Aorta (tissue), 5 donors: ENCODE results near the gene AHR. TPM values are rescaled to one million over a fixed set of nuclear protein-coding genes. Genes with fewer than 3 reads are reported as not detected.

Experiments
- ATAC-seq: fragments of 200-7000 bp; cut with Tn5 transposase; one replicate; pipeline ENCODE4 v1.9.1; 2022; ENCODE audit warnings: moderate library complexity; ENCODE audit not compliant: low FRiP score
- DNase-seq, 2 donors: peaks; one replicate each; pipeline ENCODE4 v3.0.0-alpha.2; 2020
- H3K27ac ChIP-seq, 2 donors: one replicate each; pipeline ENCODE4 v1.5.1; 2013; ENCODE audit warnings: low read length in 2 of 2, mild to moderate bottlenecking in 2 of 2, moderate library complexity in 2 of 2, control low read depth in 1 of 2, inconsistent platforms in 1 of 2, low read depth in 1 of 2
- H3K27me3 ChIP-seq, 2 donors: one replicate each; pipeline ENCODE4 v1.6.1; 2013; ENCODE audit warnings: control low read depth in 1 of 2, low read length in 1 of 2, mild to moderate bottlenecking in 1 of 2, moderate library complexity in 1 of 2; ENCODE audit not compliant: insufficient read depth in 2 of 2, control insufficient read depth in 1 of 2
- H3K36me3 ChIP-seq, 2 donors: one replicate each; pipeline ENCODE4 v1.6.1; 2013; ENCODE audit warnings: control low read depth in 1 of 2, low read length in 1 of 2, mild to moderate bottlenecking in 1 of 2; ENCODE audit not compliant: insufficient read depth in 2 of 2, control insufficient read depth in 1 of 2
- H3K4me1 ChIP-seq, 2 donors: one replicate each; pipeline ENCODE4 v1.6.1; 2013; ENCODE audit warnings: low read length in 2 of 2, control low read depth in 1 of 2, mild to moderate bottlenecking in 1 of 2, moderate library complexity in 1 of 2; ENCODE audit not compliant: insufficient read depth in 2 of 2, control insufficient read depth in 1 of 2
- H3K4me3 ChIP-seq, 2 donors: one replicate each; pipeline ENCODE4 v1.5.1; 2013; ENCODE audit warnings: low read length in 2 of 2, control low read depth in 1 of 2, mild to moderate bottlenecking in 1 of 2
- H3K9me3 ChIP-seq: one replicate; pipeline ENCODE4 v1.6.1; 2013; ENCODE audit warnings: mild to moderate bottlenecking, low read length; ENCODE audit not compliant: control insufficient read depth
- WGBS, 2 donors: extraction: QIAGEN DNeasy Blood & Tissue Kit; methylation state at CpG; one replicate each; pipeline ENCODE4 v1.1.7; 2013; 5-methylcytosine and 5-hydroxymethylcytosine counted together
- intact Hi-C, 2 donors: fragments of 100-400 bp; cut with DNase I; formaldehyde crosslinking; loops; one replicate each; pipeline versions ENCODE4 v1.14.2 to v1.15.0; 2022
- polyA plus RNA-seq, 2 donors: library from polyadenylated mRNA; stranded (reverse); fragments of 200-250 nt; gene quantifications; one replicate each; pipeline ENCODE4 v1.2.3, GENCODE V29; 2013
- total RNA-seq, 2 donors: library from RNA; stranded (reverse); fragmentation: NEBNext Ultra II Directional; extraction: Animal tissue kit (Norgen Biotek cat#: 25700); gene quantifications; one replicate each; pipeline ENCODE4 v1.2.1, GENCODE V29; 2021
- donor health status: healthy with polysubstance abuse.
- donor health status: Bipolar disorder and iron deficiency.
- donor health status: DM: no; HTN: no; CAD: no.
- donor health status: DM: no; HTN: no; CAD: no.
- donor health status: DM: yes; HTN: yes; CAD: no.

AHR gene
- total and polyA plus RNA-seq, 4 donors: 16.9 to 117 (median 51.0) TPM

DNA sequence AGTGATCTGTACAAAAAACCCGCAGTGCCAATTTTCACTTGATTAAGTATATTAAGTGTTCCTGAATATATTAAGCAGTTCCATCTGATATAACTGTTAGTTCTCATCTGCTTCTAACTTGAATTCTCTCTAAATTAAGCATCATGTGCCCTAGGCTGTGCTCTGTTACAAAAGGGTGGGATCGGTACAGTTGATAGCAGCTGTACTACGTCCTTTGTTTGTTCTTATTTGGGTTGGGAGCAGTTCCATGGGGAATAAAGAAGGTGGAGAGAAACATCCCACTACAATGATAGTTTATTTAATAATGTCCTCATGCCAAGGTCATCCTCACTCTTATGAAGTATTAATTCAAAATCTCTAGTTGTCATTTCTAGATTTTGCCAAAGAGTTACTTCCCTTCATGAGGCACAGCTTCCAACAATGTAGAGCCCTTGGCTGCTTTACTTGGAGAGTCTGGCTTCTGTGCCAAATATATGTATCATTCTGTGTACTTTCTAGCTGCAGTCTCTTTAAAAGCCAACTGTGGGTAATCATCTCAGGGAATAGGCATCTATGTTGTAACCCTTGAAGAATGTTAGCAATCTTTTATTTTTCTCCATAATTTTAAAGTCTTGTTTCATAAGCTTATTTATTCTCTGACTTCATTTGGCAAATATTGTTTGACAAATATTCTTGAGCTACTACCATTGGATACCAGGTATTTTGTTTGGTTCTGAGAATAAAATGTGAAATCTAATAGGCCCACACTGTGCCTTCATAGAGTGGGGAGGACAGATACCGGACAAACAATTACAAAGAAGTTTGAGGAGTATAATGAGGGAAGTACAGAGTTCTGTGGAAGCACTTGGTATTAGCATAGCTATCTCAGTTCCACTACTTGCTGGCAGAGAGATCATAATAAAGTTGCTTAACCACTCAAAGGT lies 22.4 kb upstream of the AHR start:
- WGBS, 2 donors: 26 to 29% methylated on average over 4 of the region's 4 CpGs
- H3K4me1 ChIP-seq: peaks cover 1 to 2% of the 10 kb centered on the region in 2 donors
- no peak overlapping the region for H3K4me3 ChIP-seq
- peak overlapping the region; percentile 82 for H3K27ac ChIP-seq
- DNase-seq (no peak), ATAC-seq (peak; percentile 88)
- H3K27me3 ChIP-seq: no peaks in the 10 kb centered on the region
- no peaks in the 10 kb centered on the region for H3K36me3 ChIP-seq
- intact Hi-C loops: loop anchor here (5.0 to 10.0 kb wide), 2 partner anchors 44 to 181 kb away; no protein-coding TSS in a partner anchor
- H3K9me3 ChIP-seq: no peaks in the 10 kb centered on the region

DNA sequence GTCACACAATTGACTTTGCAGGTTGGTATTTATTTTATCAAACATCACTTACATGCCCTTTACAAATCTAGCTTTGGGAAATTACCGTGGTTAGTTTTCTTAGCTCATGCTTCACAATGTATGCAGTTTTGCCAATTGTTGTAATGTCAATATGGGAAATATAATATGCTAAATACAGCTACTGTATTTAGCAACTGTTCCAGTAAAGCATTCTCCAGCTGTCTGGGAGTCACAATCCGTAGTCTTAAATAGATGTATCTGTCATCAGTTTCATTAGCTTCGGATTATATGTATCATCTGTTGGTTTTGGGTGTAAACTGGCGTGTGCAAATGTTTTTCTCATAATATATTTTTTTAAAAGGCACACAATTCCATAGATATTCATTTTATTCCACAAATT lies 19.4 kb upstream of the AHR start:
- no peak overlapping the region for H3K4me3 ChIP-seq
- intact Hi-C loops: loop anchor here (5.0 to 10.0 kb wide), 2 partner anchors 47 to 184 kb away; no protein-coding TSS in a partner anchor
- WGBS, 2 donors: 81 to 94% methylated on average over 4 of the region's 4 CpGs
- DNase-seq (no peak), ATAC-seq (no peak)
- H3K9me3 ChIP-seq: no peaks in the 10 kb centered on the region
- H3K27me3 ChIP-seq: no peaks in the 10 kb centered on the region
- H3K4me1 ChIP-seq: peaks cover 1 to 2% of the 10 kb centered on the region in 2 donors
- no peaks in the 10 kb centered on the region for H3K36me3 ChIP-seq
- H3K27ac ChIP-seq: no peak overlapping the region

DNA sequence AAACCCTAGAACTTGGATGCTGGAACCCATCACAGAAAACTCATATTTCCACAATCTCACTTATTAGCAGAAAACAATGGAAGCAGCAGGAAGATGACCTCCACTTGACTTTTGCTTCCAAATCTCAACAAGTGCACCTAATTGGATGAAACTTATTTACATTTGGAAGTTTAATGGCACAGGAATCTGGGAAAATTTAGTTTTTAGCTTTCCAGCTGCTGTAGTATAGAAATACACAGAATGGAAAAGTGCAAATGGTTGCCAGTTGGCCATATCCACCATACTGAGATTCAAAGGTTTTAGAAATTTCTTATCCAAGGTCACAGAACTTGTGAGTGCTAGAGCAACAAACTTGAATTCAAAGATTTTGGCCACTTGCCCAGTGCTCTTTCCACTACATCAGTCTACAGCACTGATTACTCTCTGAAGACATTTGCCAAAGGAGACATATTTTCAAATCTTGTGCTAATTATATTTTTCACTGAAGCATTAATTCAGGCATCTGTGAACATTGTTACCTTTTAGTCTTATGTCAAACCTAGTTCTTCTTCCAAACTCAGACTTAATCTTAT lies 9.3 kb upstream of the AHR start:
- Histone ChIP-seq H3K27ac (no peak overlapping the region), H3K36me3 (no peaks in the 10 kb centered on the region), H3K4me3 (no peak overlapping the region), H3K27me3 (no peaks in the 10 kb centered on the region), H3K9me3 (no peaks in the 10 kb centered on the region), H3K4me1 (no peaks in the 10 kb centered on the region)
- DNase-seq (peak in 1 of 2 donors; percentile 46), ATAC-seq (peak; percentile 70)
- intact Hi-C loops: no loop called here

DNA sequence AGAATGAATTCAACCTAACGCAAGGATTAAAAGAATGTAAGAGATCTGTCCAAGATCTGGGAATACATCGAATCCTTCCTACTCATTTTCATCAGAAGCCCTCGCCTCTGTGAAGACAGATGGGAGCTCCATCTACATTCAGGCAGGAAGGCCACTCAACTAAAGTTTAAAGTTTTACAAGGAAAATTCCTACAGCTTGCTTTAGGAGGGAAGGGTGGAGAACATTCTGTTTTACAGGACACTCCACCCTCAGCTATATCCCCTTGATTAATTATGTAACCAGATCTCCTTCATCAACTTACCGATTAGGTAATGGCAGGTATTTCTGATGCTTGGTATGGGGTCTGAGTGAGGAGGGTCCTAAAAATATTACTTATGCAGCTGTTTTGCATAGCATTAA lies 5.6 kb upstream of the AHR start:
- intact Hi-C loops: loop anchor here in 1 of 2 donors (10.0 kb wide), 1 partner anchor 148 kb away; no protein-coding TSS in a partner anchor
- no peaks in the 10 kb centered on the region for H3K27me3 ChIP-seq
- no peak overlapping the region for H3K4me3 ChIP-seq
- H3K9me3 ChIP-seq: no peaks in the 10 kb centered on the region
- no peaks in the 10 kb centered on the region for H3K4me1 ChIP-seq
- no peaks in the 10 kb centered on the region for H3K36me3 ChIP-seq
- DNase-seq (no peak), ATAC-seq (no peak)
- 77 to 78% methylated on average over 4 of the region's 4 CpGs for WGBS, 2 donors
- no peak overlapping the region for H3K27ac ChIP-seq

DNA sequence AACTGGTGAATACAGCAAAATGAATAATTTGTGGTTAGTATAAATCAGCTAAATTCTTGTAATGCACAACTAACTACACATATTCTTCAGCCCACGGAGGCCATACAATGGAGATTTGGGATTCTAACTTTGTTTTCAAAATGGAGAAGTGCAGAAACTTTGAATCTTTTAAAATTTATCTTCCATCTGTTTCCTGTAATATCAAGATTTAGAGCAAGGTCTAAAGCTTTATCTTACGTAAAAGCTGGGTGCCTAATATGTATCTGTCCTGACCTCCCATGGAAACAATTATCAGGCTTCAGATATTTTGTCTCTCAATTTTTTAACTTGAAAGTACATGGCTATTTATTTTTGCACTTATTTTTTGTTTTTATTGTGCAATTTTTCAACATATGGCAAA lies 5.0 kb upstream of the AHR start:
- no peak for ATAC-seq
- H3K4me3 ChIP-seq: no peak overlapping the region
- H3K4me1 ChIP-seq: no peaks in the 10 kb centered on the region
- intact Hi-C loops: loop anchor here in 1 of 2 donors (10.0 kb wide), 1 partner anchor 149 kb away; no protein-coding TSS in a partner anchor
- H3K27me3 ChIP-seq: peaks cover 0 to under 1% of the 10 kb centered on the region in 2 donors
- no peaks in the 10 kb centered on the region for H3K36me3 ChIP-seq
- DNase-seq: no peak
- WGBS, 2 donors: 88 to 91% methylated on average over 2 of the region's 2 CpGs
- no peak overlapping the region for H3K27ac ChIP-seq
- H3K9me3 ChIP-seq: no peaks in the 10 kb centered on the region

DNA sequence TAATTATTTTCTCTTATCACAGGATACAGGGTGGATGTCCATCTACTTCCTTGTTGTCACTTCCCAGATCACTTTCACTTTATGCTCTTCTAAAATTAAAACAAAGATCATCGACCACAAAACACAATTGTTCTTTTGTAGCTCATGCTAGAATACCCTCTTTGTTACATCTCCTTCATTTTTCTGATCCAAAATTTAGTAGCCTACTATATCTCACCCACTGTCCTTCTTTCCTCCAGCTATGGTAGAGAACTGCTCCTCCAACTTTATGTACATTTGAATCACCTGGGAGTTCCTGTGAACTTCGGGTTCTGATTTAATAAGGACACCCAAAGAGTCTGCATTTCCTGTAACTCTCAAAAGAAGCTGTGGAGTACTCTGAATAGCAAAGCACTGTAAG lies 1.2 kb upstream of the AHR start:
- Histone ChIP-seq H3K27me3 (peaks cover 0 to 2% of the 10 kb centered on the region in 2 donors), H3K36me3 (no peaks in the 10 kb centered on the region), H3K4me1 (no peaks in the 10 kb centered on the region), H3K9me3 (no peaks in the 10 kb centered on the region), H3K4me3 (no peak overlapping the region), H3K27ac (peak overlapping the region in 1 of 2 donors; percentile 43)
- ATAC-seq (no peak), DNase-seq (no peak)
- 60 to 72% methylated on average over 2 of the region's 2 CpGs for WGBS, 2 donors
- intact Hi-C loops: loop anchor here in 1 of 2 donors (10.0 kb wide), 1 partner anchor 152 kb away; no protein-coding TSS in a partner anchor

DNA sequence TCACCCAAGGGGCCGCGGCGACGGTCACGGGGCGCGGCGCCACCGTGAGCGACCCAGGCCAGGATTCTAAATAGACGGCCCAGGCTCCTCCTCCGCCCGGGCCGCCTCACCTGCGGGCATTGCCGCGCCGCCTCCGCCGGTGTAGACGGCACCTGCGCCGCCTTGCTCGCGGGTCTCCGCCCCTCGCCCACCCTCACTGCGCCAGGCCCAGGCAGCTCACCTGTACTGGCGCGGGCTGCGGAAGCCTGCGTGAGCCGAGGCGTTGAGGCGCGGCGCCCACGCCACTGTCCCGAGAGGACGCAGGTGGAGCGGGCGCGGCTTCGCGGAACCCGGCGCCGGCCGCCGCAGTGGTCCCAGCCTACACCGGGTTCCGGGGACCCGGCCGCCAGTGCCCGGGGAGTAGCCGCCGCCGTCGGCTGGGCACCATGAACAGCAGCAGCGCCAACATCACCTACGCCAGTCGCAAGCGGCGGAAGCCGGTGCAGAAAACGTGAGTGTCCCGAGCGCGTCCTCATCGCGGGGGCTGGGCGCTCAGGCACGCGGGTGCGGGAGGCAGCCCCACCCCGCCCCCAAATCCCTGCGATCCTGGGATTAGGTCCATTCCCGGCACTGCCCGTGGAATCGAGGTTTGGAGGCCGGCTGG lies 509 bp downstream of the AHR start:
- H3K27me3 ChIP-seq: peaks cover 0 to 2% of the 10 kb centered on the region in 2 donors
- intact Hi-C loops: loop anchor here in 1 of 2 donors (10.0 kb wide), 1 partner anchor 154 kb away; no protein-coding TSS in a partner anchor
- DNase-seq (peak; percentile 73 to 89), ATAC-seq (peak; percentile 70)
- no peaks in the 10 kb centered on the region for H3K9me3 ChIP-seq
- WGBS, 2 donors: 0% methylated on average over 74 to 81 of the region's 81 CpGs
- peaks cover 0 to 2% of the 10 kb centered on the region in 2 donors for H3K4me1 ChIP-seq
- H3K4me3 ChIP-seq: peak overlapping the region; percentile 11 to 88
- no peaks in the 10 kb centered on the region for H3K36me3 ChIP-seq
- peak overlapping the region; percentile 17 to 45 for H3K27ac ChIP-seq

DNA sequence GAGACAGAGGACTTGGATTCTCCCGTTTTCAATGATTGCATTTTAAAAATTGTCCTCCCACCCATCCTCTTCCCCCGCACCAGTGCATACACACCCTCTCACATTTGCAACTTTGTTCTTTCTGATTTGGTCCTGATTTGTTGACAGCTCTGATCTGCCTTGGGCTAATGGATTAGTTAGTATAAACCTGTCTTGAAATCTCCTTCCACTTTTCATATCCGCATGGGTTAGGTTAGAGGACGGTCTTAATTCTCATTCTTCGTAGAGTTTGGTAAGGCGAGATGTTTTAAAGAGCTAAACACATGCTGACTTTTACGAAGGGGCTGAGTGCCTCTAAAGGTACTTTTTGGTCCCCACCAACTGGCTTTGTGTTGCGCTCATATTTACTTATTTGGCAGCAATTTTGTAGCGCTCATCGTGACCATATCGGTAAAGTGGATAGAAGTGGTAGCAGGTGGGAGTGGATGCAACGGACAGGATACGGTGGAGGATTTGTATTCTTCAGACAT lies 1.1 kb downstream of the AHR start:
- H3K4me3 ChIP-seq: peak overlapping the region; percentile 11 to 88
- intact Hi-C loops: loop anchor here in 1 of 2 donors (10.0 kb wide), 1 partner anchor 155 kb away; no protein-coding TSS in a partner anchor
- WGBS, 2 donors: 0% methylated on average over 13 of the region's 13 CpGs
- H3K4me1 ChIP-seq: peaks cover 0 to 2% of the 10 kb centered on the region in 2 donors
- H3K36me3 ChIP-seq: no peaks in the 10 kb centered on the region
- peak overlapping the region in 1 of 2 donors; percentile 45 for H3K27ac ChIP-seq
- ATAC-seq (no peak), DNase-seq (no peak)
- no peaks in the 10 kb centered on the region for H3K9me3 ChIP-seq
- peaks cover 0 to 2% of the 10 kb centered on the region in 2 donors for H3K27me3 ChIP-seq
